ENCODE data around the gene KLHL25. TPM values are rescaled to one million over a fixed set of nuclear protein-coding genes. Genes with fewer than 3 reads are reported as not detected.

Gene KLHL25
- total RNA-seq, 1 experiment from 2014 or later, result 18.4 TPM

GRCh38 chr15:85821545-85821944 lies 26.8 kb upstream of the KLHL25 start:
- Histone ChIP-seq H4K91ac (ENCODE audit: insufficient read length, low read depth, low read length) (no peak overlapping the region), H3K79me2 (ENCODE audit: insufficient read depth, low read length) (no peaks in the 10 kb centered on the region), H2BK5ac (ENCODE audit: insufficient read length, low read length) (no peak overlapping the region), H4K5ac (ENCODE audit: insufficient read length, low read depth, low read length) (no peak overlapping the region), H3K23me2 (ENCODE audit: insufficient read length, low read depth, low read length, poor library complexity, severe bottlenecking) (no peaks in the 10 kb centered on the region), H3K4me2 (ENCODE audit: insufficient read depth, insufficient read length, low read length) (no peak overlapping the region), H3K56ac (ENCODE audit: insufficient read length, low read depth, low read length) (no peak overlapping the region), H3K79me1 (ENCODE audit: insufficient read depth, low read depth, low read length, poor library complexity, severe bottlenecking) (no peaks in the 10 kb centered on the region), H2AK5ac (ENCODE audit: insufficient read length, low read length) (no peak overlapping the region), H3K9me3 (ENCODE audit: control insufficient read depth, low read depth, low read length) (no peaks in the 10 kb centered on the region), H3K4ac (ENCODE audit: low read depth, low read length) (no peak overlapping the region), H3T11ph (ENCODE audit: low read length) (no peak overlapping the region), H2BK15ac (ENCODE audit: low read depth, low read length) (no peak overlapping the region), H4K8ac (replicated peaks; ENCODE audit: insufficient read length, low read depth, low read length) (no peak overlapping the region), H3K4me1 (ENCODE audit: insufficient read depth, low read length) (no peaks in the 10 kb centered on the region), H2BK120ac (ENCODE audit: low read depth, low read length, poor library complexity, severe bottlenecking) (no peak overlapping the region), H3K27me3 (ENCODE audit: insufficient read depth, low read length) (no peaks in the 10 kb centered on the region), H3K14ac (ENCODE audit: insufficient read depth, low read length) (no peak overlapping the region), H3K18ac (ENCODE audit: insufficient read length, low read depth, low read length) (no peak overlapping the region), H3K9ac (ENCODE audit: extremely low read depth, insufficient read length, low read length) (no peak overlapping the region), H3K27ac (ENCODE audit: insufficient read length, low read depth, low read length) (no peak overlapping the region), H4K20me1 (ENCODE audit: control insufficient read depth, insufficient read depth, insufficient read length) (no peaks in the 10 kb centered on the region), H2BK20ac (ENCODE audit: low read depth, low read length, poor library complexity, severe bottlenecking) (no peak overlapping the region), H3K23ac (ENCODE audit: insufficient read length, low read depth, low read length) (no peak overlapping the region), H2BK12ac (ENCODE audit: insufficient read length, low read depth, low read length) (no peak overlapping the region), H2AFZ (ENCODE audit: low read length) (no peak overlapping the region)
- TF ChIP-seq CTCF (conservative IDR thresholded peaks at IDR 0.05), result no peak
- Mint-ChIP-seq H3K9me3 (no peaks in the 10 kb centered on the region), H3K27me3 (ENCODE audit: low read depth) (no peaks in the 10 kb centered on the region; the same call in 1 of the 2 replicates), H3K27ac (no peak overlapping the region), H3K36me3 (ENCODE audit: insufficient read depth in 1 of 3, low read depth in 3 of 3) (no peaks in the 10 kb centered on the region), H3K4me3 (no peak overlapping the region), H3K4me1 (no peaks in the 10 kb centered on the region)
- no peak for DNase-seq
- WGBS (ENCODE audit: extremely low coverage, insufficient read length, low lambda C conversion rate), result no CpG with 5 or more reads among the region's 6 CpGs
